Spleen (tissue), 7 donors: ENCODE measurements around the gene ELP4.

ENCODE experiments used
- POLR2A ChIP-seq, 3 donors: fragments of 450-650 bp; IDR thresholded peaks; one replicate each; pipeline ENCODE4 v1.5.1; 2017; ENCODE audit warnings: antibody characterized with exemption in 3 of 3, mild to moderate bottlenecking in 1 of 3
- TF ChIP-seq, protein P1 (sequence below), 11 experiments: fragments of 200-600 bp in 7 of 11; fragments of 450-650 bp in 4 of 11; sonication (generic) in 4 of 11; IDR thresholded peaks in 8 of 11; conservative IDR thresholded peaks in 3 of 11; 1 replicate in 7 of 11; 2 replicates in 4 of 11; pipeline versions ENCODE4 v1.4.0 to v1.8.0; 2016 to 2021; ENCODE audit warnings: antibody characterized with exemption in 11 of 11, inconsistent platforms in 4 of 11, mild to moderate bottlenecking in 1 of 11
- donor health status: DM: no; HTN: no; CAD: no; lungs with moderate emphysema.
- donor health status: DM: no; HTN: no; CAD: no.
- donor health status: DM: no; HTN: no; CAD: no.

DNA sequence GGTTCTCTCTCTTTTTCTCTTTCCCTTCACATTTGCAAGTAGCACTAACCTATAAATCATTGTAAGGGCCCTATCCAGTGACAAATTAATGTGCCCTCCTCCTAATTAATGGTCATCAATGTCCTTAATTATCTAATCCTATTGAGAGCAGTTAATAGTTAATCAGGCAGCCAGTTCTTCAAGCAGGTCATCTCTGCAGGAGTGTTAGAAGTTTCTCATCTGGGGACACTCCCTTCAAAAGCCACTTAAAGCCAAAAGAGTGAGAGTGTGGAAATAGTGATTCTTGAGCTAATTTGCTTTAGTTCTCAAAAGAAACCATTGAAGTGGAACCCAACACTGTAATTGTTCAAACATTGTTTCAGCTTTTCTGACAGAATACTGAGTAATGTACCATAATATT is 141.6 kb downstream of the ELP4 start:
- TF ChIP-seq, protein P1, sequence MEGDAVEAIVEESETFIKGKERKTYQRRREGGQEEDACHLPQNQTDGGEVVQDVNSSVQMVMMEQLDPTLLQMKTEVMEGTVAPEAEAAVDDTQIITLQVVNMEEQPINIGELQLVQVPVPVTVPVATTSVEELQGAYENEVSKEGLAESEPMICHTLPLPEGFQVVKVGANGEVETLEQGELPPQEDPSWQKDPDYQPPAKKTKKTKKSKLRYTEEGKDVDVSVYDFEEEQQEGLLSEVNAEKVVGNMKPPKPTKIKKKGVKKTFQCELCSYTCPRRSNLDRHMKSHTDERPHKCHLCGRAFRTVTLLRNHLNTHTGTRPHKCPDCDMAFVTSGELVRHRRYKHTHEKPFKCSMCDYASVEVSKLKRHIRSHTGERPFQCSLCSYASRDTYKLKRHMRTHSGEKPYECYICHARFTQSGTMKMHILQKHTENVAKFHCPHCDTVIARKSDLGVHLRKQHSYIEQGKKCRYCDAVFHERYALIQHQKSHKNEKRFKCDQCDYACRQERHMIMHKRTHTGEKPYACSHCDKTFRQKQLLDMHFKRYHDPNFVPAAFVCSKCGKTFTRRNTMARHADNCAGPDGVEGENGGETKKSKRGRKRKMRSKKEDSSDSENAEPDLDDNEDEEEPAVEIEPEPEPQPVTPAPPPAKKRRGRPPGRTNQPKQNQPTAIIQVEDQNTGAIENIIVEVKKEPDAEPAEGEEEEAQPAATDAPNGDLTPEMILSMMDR (IDR thresholded peaks at IDR 0.05 in 8 of 11, conservative IDR thresholded peaks at IDR 0.05 in 3 of 11), result no peak
- TF ChIP-seq POLR2A (IDR thresholded peaks at IDR 0.05), result no peak
